VCaP (cell line): ENCODE results near the gene CYTH2.

Source experiments
- H3K27ac ChIP-seq: fragments of 450-650 bp; 2 replicates; pipeline ENCODE4 v1.5.1; 2017
- CTCF ChIP-seq: fragments of 450-650 bp; conservative IDR thresholded peaks from 2 replicates; pipeline ENCODE4 v1.5.1; 2017; ENCODE audit warnings: mild to moderate bottlenecking, moderate library complexity

Gene CYTH2

GRCh38 chr19:48469289-48469881 is at the start of gene CYTH2:
Gene CYTH2 (plus strand): TSS chr19:48469369. CDS start chr19:48469508, 139 bp downstream.
- no peak for TF ChIP-seq CTCF
- H3K27ac ChIP-seq = peak within 1 kb of the TSS; percentile 99

GRCh38 chr19:48421548-48421947 is 47.6 kb upstream of the CYTH2 start:
- H3K27ac ChIP-seq = peak overlapping the region; percentile 95
- no peak for TF ChIP-seq CTCF

GRCh38 chr19:48424694-48425219 is 44.4 kb upstream of the CYTH2 start:
- peak overlapping the region; percentile 95 for H3K27ac ChIP-seq

DNA sequence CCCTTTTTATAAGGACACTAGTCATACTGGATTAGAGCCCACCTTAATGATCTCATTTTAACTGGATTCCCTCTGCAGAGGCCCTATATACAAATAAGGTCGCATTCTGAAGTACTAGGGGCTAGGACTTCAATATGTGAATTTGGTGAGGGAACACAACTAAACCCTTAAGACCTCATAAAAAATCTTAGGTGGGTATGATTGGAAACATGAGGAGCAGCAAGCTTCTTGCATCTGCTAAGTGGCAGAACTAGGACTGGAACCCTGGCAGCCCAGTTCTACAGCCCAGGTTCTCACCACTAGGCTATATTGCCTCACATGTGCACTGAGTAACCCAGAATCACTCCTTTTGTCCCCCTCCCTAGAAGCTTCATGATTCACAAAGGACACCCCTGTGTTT is 40.5 kb upstream of the CYTH2 start:
- TF ChIP-seq CTCF = no peak
- peak overlapping the region; percentile 95; the same call in 1 of the 2 replicates for H3K27ac ChIP-seq

More at GRCh38 chr19:48424694-48425219, 44.4 kb upstream of the CYTH2 start:
- TF ChIP-seq CTCF = no peak

GRCh38 chr19:48433337-48433736 is 35.8 kb upstream of the CYTH2 start:
- no peak for TF ChIP-seq CTCF
- H3K27ac ChIP-seq = no peak overlapping the region

DNA sequence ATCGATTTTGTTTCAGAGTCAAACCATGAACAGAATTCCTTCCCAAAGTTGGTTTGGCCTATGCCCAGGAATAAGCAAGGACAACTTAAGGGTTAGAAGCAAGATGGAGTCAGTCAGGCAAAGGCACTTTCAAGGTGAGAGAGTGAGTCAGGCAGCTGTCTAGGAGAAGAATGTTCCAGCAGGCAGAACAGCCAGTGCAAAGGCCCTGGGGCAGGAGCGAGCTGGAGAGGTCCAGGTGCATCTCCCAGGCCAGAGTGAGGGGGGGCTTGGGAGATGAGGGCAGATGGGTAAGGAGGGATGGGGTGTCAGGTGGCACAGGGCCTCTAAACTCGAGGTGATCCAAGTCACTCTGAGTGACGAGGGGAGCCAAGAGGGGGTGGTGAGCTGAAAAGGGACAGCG is 32.6 kb upstream of the CYTH2 start:
- no peak overlapping the region for H3K27ac ChIP-seq
- no peak for TF ChIP-seq CTCF

DNA sequence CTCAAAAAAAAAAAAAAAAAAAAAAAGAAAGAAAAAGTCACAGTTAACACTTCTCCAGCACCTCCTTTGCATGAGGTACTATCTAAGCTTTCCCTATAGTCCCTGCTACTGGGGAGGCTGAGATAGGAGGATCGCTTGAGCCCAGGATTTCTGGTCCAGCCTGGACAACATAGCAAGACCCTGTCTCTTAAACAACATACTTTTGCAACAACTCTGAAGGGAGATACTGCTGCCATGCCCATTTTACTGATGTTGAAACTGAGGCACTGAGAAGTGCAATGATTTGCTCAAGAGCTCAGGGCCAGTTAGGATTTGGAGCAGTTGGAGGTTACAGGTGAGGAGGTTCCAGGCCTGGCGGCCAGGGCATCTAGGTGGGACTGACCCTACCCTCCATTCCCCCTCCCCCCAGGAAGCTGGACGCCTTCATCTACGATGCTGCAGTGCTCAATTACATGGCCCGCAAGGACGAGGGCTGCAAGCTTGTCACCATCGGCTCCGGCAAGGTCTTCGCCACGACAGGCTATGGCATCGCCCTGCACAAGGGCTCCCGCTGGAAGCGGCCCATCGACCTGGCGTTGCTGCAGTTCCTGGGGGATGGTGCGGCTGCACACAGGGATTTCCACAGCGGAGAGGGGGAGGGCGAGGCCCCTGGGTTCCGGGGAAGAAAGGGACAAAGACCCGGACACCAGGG is 27.7 kb upstream of the CYTH2 start:
- no peak overlapping the region for H3K27ac ChIP-seq
- TF ChIP-seq CTCF = no peak
